ENCODE data around the gene NKX2-2.

- no peak for TF ChIP-seq TARDBP (IDR thresholded peaks at IDR 0.05)
- no peak for TF ChIP-seq ELF4 (IDR thresholded peaks at IDR 0.05)
- no peak for TF ChIP-seq BHLHE40 (IDR thresholded peaks at IDR 0.05; ENCODE audit: borderline replicate concordance)
- TF ChIP-seq LEF1 (IDR thresholded peaks at IDR 0.05; ENCODE audit: borderline replicate concordance) = no peak
- TF ChIP-seq FOXK2 (IDR thresholded peaks at IDR 0.05) = no peak
- TF ChIP-seq ZNF384 (IDR thresholded peaks at IDR 0.05) = no peak
- no peak for TF ChIP-seq CTBP1 (IDR thresholded peaks at IDR 0.05; ENCODE audit: borderline replicate concordance)
Observed at GRCh38 chr20:21514553-21515251, 838 bp upstream of the NKX2-2 start.
